Upper lobe of left lung (tissue), 4 donors: ENCODE data around the gene VMAC.

Experiments used
- CTCF ChIP-seq, 6 experiments: fragments of 450-650 bp in 4 of 6; fragments of 200-600 bp in 2 of 6; sonication (generic) in 2 of 6; IDR thresholded peaks; one replicate each; pipeline ENCODE4 v1.5.1; 2016 to 2019; ENCODE audit warnings: antibody characterized with exemption in 6 of 6
- EP300 ChIP-seq, 4 donors: sonication (generic); formaldehyde crosslinking; IDR thresholded peaks; one replicate each; pipeline ENCODE4 v1.5.1; 2017; ENCODE audit warnings: antibody characterized with exemption in 4 of 4, control low read depth in 2 of 4
- POLR2A ChIP-seq, 4 donors: fragments of 450-650 bp; IDR thresholded peaks; one replicate each; pipeline ENCODE4 v1.5.1; 2016 to 2017; ENCODE audit warnings: antibody characterized with exemption in 4 of 4, mild to moderate bottlenecking in 2 of 4
- POLR2AphosphoS5 ChIP-seq, 2 donors: sonication (generic); formaldehyde crosslinking; IDR thresholded peaks; one replicate each; pipeline ENCODE4 v1.5.1; 2017; ENCODE audit warnings: antibody characterized with exemption in 2 of 2

DNA sequence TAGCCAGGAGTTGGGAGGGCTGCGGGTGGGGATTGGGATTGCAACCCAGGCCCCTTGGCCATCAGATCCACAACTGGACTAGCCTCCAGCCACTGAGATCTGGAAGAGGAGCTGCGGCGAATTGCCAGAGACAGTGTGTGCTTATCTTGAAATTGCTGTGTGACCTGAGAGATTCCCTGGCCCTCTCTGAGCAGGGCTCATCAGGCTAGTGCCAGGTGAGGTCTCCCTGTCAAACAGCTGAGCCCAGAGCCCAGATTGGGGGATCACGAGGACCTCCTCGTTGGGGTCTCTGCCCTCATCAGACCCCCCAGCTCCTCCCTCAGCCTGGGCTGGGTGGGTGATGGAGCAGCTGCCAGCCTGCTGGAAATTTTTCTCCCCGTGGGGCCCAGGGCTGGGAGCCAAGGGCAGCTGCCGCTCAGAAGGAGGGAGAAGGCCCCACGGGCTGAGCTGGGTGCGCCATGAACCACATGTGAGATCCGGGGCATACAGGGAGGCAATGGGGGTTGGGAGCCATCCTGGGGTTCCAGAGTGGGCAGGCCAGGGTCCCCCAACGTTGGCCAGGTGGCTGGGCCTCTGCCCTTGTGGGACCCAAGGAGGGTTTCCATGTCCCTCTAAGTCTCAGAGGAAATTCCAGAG is 41.5 kb upstream of the VMAC start:
- no peak for TF ChIP-seq POLR2A (IDR thresholded peaks at IDR 0.05)
- no peak for TF ChIP-seq CTCF (IDR thresholded peaks at IDR 0.05)
- TF ChIP-seq POLR2AphosphoS5 (IDR thresholded peaks at IDR 0.05) = no peak
- no peak for TF ChIP-seq EP300 (IDR thresholded peaks at IDR 0.05)
